GM12878 (cell line): ENCODE data around the gene ANKRD13D. TPM values are rescaled to one million over a fixed set of nuclear protein-coding genes. Genes with fewer than 3 reads are reported as not detected.

Experiments
- ATAC-seq: fragments of 200-7000 bp; cut with Tn5 transposase; 3 replicates; pipeline ENCODE4 v1.9.1; 2020; ENCODE audit warnings: mild to moderate bottlenecking, moderate library complexity
- BruUV-seq: library from RNA; stranded (reverse); fragments of 400-500 nt; replicated peaks from 2 replicates; lab custom pipeline; 2021; lab: Mats Ljungman, UMichigan
- CTCF ChIA-PET: fragments of 300-600 bp; sonication (Branson Sonifier 250); formaldehyde crosslinking; extraction: SDS; loops from one replicate; lab custom pipeline; 2021; ENCODE audit warnings: inconsistent platforms; lab: Yijun Ruan, JAX
- POLR2A ChIA-PET: fragments of 350-600 bp; formaldehyde crosslinking; extraction: SDS; loops from one replicate; lab custom pipeline; 2021; ENCODE audit warnings: inconsistent platforms; lab: Charles Lee
- RAD21 ChIA-PET: fragments of 300-600 bp; sonication (Branson Sonifier 250); formaldehyde crosslinking; loops from one replicate; lab custom pipeline; 2023; ENCODE audit warnings: antibody characterized with exemption; ENCODE audit not compliant: unreplicated experiment; lab: Charles Lee
- SMC1A ChIA-PET: fragments of 300-600 bp; sonication (Branson Sonifier 250); formaldehyde crosslinking; loops from one replicate; lab custom pipeline; 2023; ENCODE audit not compliant: unreplicated experiment, uncharacterized antibody; lab: Charles Lee
- DNase-seq: peaks from one replicate; pipeline ENCODE4 v3.0.0-alpha.2; 2011; ENCODE audit warnings: low read depth, low spot score
- FAIRE-seq: peaks from 3 replicates; lab custom pipeline; 2011; peaks lifted over from hg19 to GRCh38; lab: Jason Lieb, UNC
- H2AFZ ChIP-seq: 2 replicates; pipeline ENCODE4 v1.6.0; 2011; ENCODE audit warnings: low read depth, low read length, control low read depth; ENCODE audit not compliant: control insufficient read depth
- H3K27ac ChIP-seq: 2 replicates; pipeline ENCODE4 v1.5.1; 2011; ENCODE audit warnings: control low read depth; ENCODE audit not compliant: control insufficient read depth, insufficient read depth
- H3K27me3 ChIP-seq, 2 experiments: replicated peaks in 1 of 2; 2 replicates each; pipeline versions ENCODE4 v1.6.0 to v1.6.1; 2011; ENCODE audit warnings: low read length in 1 of 2; ENCODE audit not compliant: control insufficient read depth in 2 of 2, insufficient read depth in 2 of 2
- H3K36me3 ChIP-seq, 2 experiments: 2 replicates each; pipeline ENCODE4 v1.5.1; 2011; ENCODE audit warnings: low read length in 1 of 2; ENCODE audit not compliant: control insufficient read depth in 2 of 2, insufficient read depth in 2 of 2
- H3K4me1 ChIP-seq: 2 replicates; pipeline ENCODE4 v1.6.1; 2011; ENCODE audit warnings: mild to moderate bottlenecking, low read length, moderate library complexity, mixed read lengths; ENCODE audit not compliant: control insufficient read depth, insufficient read depth
- H3K4me2 ChIP-seq: 2 replicates; pipeline ENCODE4 v1.6.0; 2011; ENCODE audit warnings: control low read depth; ENCODE audit not compliant: control insufficient read depth, insufficient read depth
- H3K4me3 ChIP-seq: fragments of 200-600 bp; sonication (generic); 2 replicates; pipeline ENCODE4 v1.5.1; 2016
- H3K79me2 ChIP-seq: 2 replicates; pipeline ENCODE4 v1.6.0; 2011; ENCODE audit warnings: low read length; ENCODE audit not compliant: control insufficient read depth, insufficient read depth
- H3K9ac ChIP-seq: 2 replicates; pipeline ENCODE4 v1.8.0; 2011; ENCODE audit warnings: low read length, control low read depth, mixed read lengths; ENCODE audit not compliant: control insufficient read depth, insufficient read depth
- H3K9me3 ChIP-seq: replicated peaks from 3 replicates; pipeline ENCODE4 v1.5.1; 2011; ENCODE audit warnings: mild to moderate bottlenecking, low read length; ENCODE audit not compliant: control insufficient read depth, insufficient read depth
- H4K20me1 ChIP-seq: 2 replicates; pipeline ENCODE4 v1.6.0; 2011; ENCODE audit not compliant: control insufficient read depth, insufficient read depth
- ATF3 ChIP-seq: IDR thresholded peaks from 2 replicates; pipeline ENCODE4 v1.6.1; 2011; ENCODE audit warnings: low read depth, mild to moderate bottlenecking, low read length, moderate library complexity, borderline replicate concordance; ENCODE audit errors: extremely low read depth
- BACH1 ChIP-seq: fragments of 450-650 bp; IDR thresholded peaks from 2 replicates; pipeline ENCODE4 v1.6.1; 2017; ENCODE audit warnings: mild to moderate bottlenecking, borderline replicate concordance
- CTCF ChIP-seq, 3 experiments: IDR thresholded peaks in 2 of 3; conservative IDR thresholded peaks in 1 of 3; 2 replicates each; pipeline ENCODE4 v1.5.1; 2011; ENCODE audit warnings: low read depth in 3 of 3, low read length in 3 of 3, mild to moderate bottlenecking in 3 of 3, control low read depth in 2 of 3, moderate library complexity in 2 of 3, inconsistent platforms in 1 of 3, mixed read lengths in 1 of 3; ENCODE audit not compliant: control insufficient read depth in 2 of 3, insufficient read depth in 1 of 3; ENCODE audit errors: extremely low read depth in 1 of 3
- DPF2 ChIP-seq: fragments of 450-650 bp; IDR thresholded peaks from 2 replicates; pipeline ENCODE4 v1.6.1; 2017; ENCODE audit warnings: mild to moderate bottlenecking
- EZH2 ChIP-seq: IDR thresholded peaks from 2 replicates; pipeline ENCODE4 v1.6.1; 2012; ENCODE audit warnings: low read depth, mild to moderate bottlenecking, control low read depth, inconsistent platforms, low read length, borderline replicate concordance; ENCODE audit not compliant: control insufficient read depth
- FOXK2 ChIP-seq: fragments of 450-650 bp; IDR thresholded peaks from 2 replicates; pipeline ENCODE4 v1.6.1; 2017; ENCODE audit warnings: mild to moderate bottlenecking, moderate library complexity
- GATAD2B ChIP-seq: fragments of 450-650 bp; conservative IDR thresholded peaks from 2 replicates; pipeline ENCODE4 v1.6.1; 2017; ENCODE audit warnings: low read depth, mild to moderate bottlenecking, moderate library complexity
- HCFC1 ChIP-seq: fragments of 150-350 bp; IDR thresholded peaks from 2 replicates; pipeline ENCODE4 v1.6.1; 2014; ENCODE audit warnings: low read length
- IRF5 ChIP-seq: fragments of 450-650 bp; IDR thresholded peaks from 2 replicates; pipeline ENCODE4 v1.6.1; 2017; ENCODE audit warnings: borderline replicate concordance
- KAT2A ChIP-seq: conservative IDR thresholded peaks from 2 replicates; pipeline ENCODE4 v1.6.1; 2011; ENCODE audit warnings: low read depth, low read length; ENCODE audit not compliant: control insufficient read depth
- MEF2B ChIP-seq: fragments of 450-650 bp; IDR thresholded peaks from 2 replicates; pipeline ENCODE4 v1.6.1; 2018; ENCODE audit warnings: mild to moderate bottlenecking, moderate library complexity; ENCODE audit not compliant: partially characterized antibody, poor library complexity, severe bottlenecking
- NR2F1 ChIP-seq: fragments of 450-650 bp; conservative IDR thresholded peaks from 2 replicates; pipeline ENCODE4 v1.6.1; 2017; ENCODE audit warnings: mild to moderate bottlenecking
- SMC3 ChIP-seq: IDR thresholded peaks from 2 replicates; pipeline ENCODE4 v1.6.1; 2011; ENCODE audit warnings: low read length, improper control_type of control experiment, borderline replicate concordance
- SPI1 ChIP-seq: IDR thresholded peaks from 2 replicates; pipeline ENCODE4 v1.6.1; 2011; ENCODE audit warnings: low read depth, mild to moderate bottlenecking, low read length, moderate library complexity, borderline replicate concordance; ENCODE audit not compliant: insufficient read depth
- SUZ12 ChIP-seq: fragments of 200-600 bp; sonication (generic); IDR thresholded peaks from one replicate; pipeline ENCODE4 v1.6.1; 2018; ENCODE audit warnings: antibody characterized with exemption, mild to moderate bottlenecking; ENCODE audit not compliant: unreplicated experiment
- ZBTB4 ChIP-seq: fragments of 450-650 bp; formaldehyde crosslinking; IDR thresholded peaks from 2 replicates; pipeline ENCODE4 v1.4.0; 2022; ENCODE audit warnings: mild to moderate bottlenecking, moderate library complexity
- WGBS: methylation state at CpG from one replicate; pipeline ENCODE4 v1.1.6; 2016; ENCODE audit warnings: low lambda C conversion rate; ENCODE audit not compliant: insufficient replicate concordance, insufficient coverage; ENCODE audit errors: missing lambda C conversion rate; 5-methylcytosine and 5-hydroxymethylcytosine counted together
- in situ Hi-C: fragments of 300-500 bp; cut with MboI; formaldehyde crosslinking; loops from 9 replicates; pipeline ENCODE4 v1.14.3; 2018; ENCODE audit warnings: mixed read lengths
- intact Hi-C: fragments of 100-400 bp; cut with micrococcal nuclease; formaldehyde crosslinking; loops from one replicate; pipeline ENCODE4 v1.14.2; 2022; ENCODE audit not compliant: unreplicated experiment
- polyA plus RNA-seq, 11 experiments: library from polyadenylated mRNA; depleted of rRNA in 4 of 11; unstranded in 6 of 11; stranded (reverse) in 5 of 11; fragments of >200 nt; fragmentation: Nextera tagmentation in 4 of 11; fragmentation: Illumina TruSeq in 1 of 11; extraction: Ambion mirVana in 4 of 11; extraction: Trizol in 1 of 11; gene quantifications; 1 replicate in 1 of 11; 2 replicates in 10 of 11; pipeline versions ENCODE4 v1.2.1 to v1.2.3, GENCODE V29; 2011 to 2016; ENCODE audit warnings: inconsistent platforms in 2 of 11, missing spikeins in 2 of 11, low read depth in 1 of 11
- total RNA-seq, 4 experiments: library from RNA; depleted of rRNA in 3 of 4; stranded (reverse); fragments of >200 nt in 3 of 4; fragmentation: Illumina TruSeq in 1 of 4; extraction: Trizol in 1 of 4; gene quantifications; 2 replicates each; pipeline versions ENCODE4 v1.2.1 to v1.2.3, GENCODE V29; 2013 to 2021

Gene ANKRD13D
- total and polyA plus RNA-seq, 10 of the 15 experiments (the other 5 are each of a cell fraction or from before 2014, with no cell fraction given), result 2.0 to 56.2 (median 21.4) TPM

- Histone ChIP-seq H3K27ac (no peak overlapping the region), H4K20me1 (no peaks in the 10 kb centered on the region), H3K9ac (no peak overlapping the region), H3K9me3 (no peaks in the 10 kb centered on the region), H3K27me3 (no peaks in the 10 kb centered on the region), H2AFZ (no peak overlapping the region), H3K4me3 (no peak overlapping the region), H3K36me3 (no peaks in the 10 kb centered on the region), H3K4me1 (peaks cover 54% of the 10 kb centered on the region), H3K4me2 (no peak overlapping the region; the same call in 1 of the 2 replicates), H3K79me2 (peaks cover 19% of the 10 kb centered on the region)
- SMC1A ChIA-PET, result interaction anchor here (1.7 to 15.8 kb wide), 2 partner anchors 28 to 32 kb away, joined by 4 to 646 read pairs; partner anchors contain the start of gene CLCF1
- DNase-seq, result no peak
- CTCF ChIA-PET, result interaction anchor here (1.1 to 26.2 kb wide), 6 partner anchors 30 to 319 kb away, joined by 3 to 1301 read pairs (median 8); partner anchors contain the start of genes CLCF1 and RAD9A
- 37% methylated on average over 4 of the region's 4 CpGs for WGBS
- intact Hi-C loops (no loop called here), in situ Hi-C loops (loop anchor here (5.0 kb wide), 1 partner anchor 37 kb away; no protein-coding TSS in a partner anchor)
- no peak for ATAC-seq
- POLR2A ChIA-PET, result interaction anchor here (0.7 to 11.4 kb wide), 7 partner anchors 29 to 82 kb away, joined by 3 to 183 read pairs (median 4); partner anchors contain the start of gene GRK2
- RAD21 ChIA-PET, result interaction anchor here (1.0 to 10.1 kb wide), 4 partner anchors 21 to 118 kb away, joined by 3 to 525 read pairs (median 98); partner anchors contain the start of gene CLCF1
- BruUV-seq, result no TSS peak
- no peak for FAIRE-seq
- TF ChIP-seq DPF2 (no peak; the same call in 1 of the 2 replicates), SUZ12 (no peak), CTCF (IDR thresholded peaks at IDR 0.05 in 2 of 3, conservative IDR thresholded peaks at IDR 0.05 in 1 of 3; ENCODE audit: control insufficient read depth in 2 of 3, extremely low read depth in 1 of 3, insufficient read depth in 1 of 3, low read depth in 3 of 3, low read length in 3 of 3) (no peak), MEF2B (peak; percentile 53), BACH1 (no peak), IRF5 (no peak), HCFC1 (no peak), KAT2A (no peak), SMC3 (no peak), FOXK2 (no peak), ATF3 (no peak), GATAD2B (0 out of 2 replicates have a peak, but pooled peaks have one; percentile 25), NR2F1 (peak; percentile 58), ZBTB4 (CRISPR knock-in tag) (no peak), SPI1 (peak; percentile 80; the same call in 1 of the 2 replicates), EZH2 (no peak)
These were observed 60.9 kb downstream of the ANKRD13D start for GRCh38 chr11:67349928-67350465.
